Stimulated activated CD4-positive, alpha-beta T cell treated with anti-CD3 and anti-CD28 coated beads, Interleukin-2, amount 100 ng/mL, for 4 hours (primary cell): Measurements from ENCODE around the gene ACTA2.

ENCODE experiments used
- DNase-seq: peaks from one replicate; pipeline ENCODE4 v3.0.0-alpha.2; 2020; ENCODE audit warnings: low read depth

Gene ACTA2

GRCh38 chr10:88980800-88981199, 28.2 kb upstream of the ACTA2 start:
- no peak for DNase-seq

GRCh38 chr10:88980247-88980646, 27.7 kb upstream of the ACTA2 start:
- no peak for DNase-seq

GRCh38 chr10:88979603-88980002, 27.0 kb upstream of the ACTA2 start:
- DNase-seq: no peak

GRCh38 chr10:88979153-88979562, 26.6 kb upstream of the ACTA2 start:
- no peak for DNase-seq

GRCh38 chr10:88978463-88978862, 25.9 kb upstream of the ACTA2 start:
- no peak for DNase-seq

GRCh38 chr10:88975377-88975720, 22.8 kb upstream of the ACTA2 start:
- DNase-seq: no peak

- no peak for DNase-seq
Observed at GRCh38 chr10:88974446-88975376, 22.1 kb upstream of the ACTA2 start.

GRCh38 chr10:88974012-88974411, 21.4 kb upstream of the ACTA2 start:
- DNase-seq: no peak

- DNase-seq: no peak
Observed at GRCh38 chr10:88971221-88972061, 18.9 kb upstream of the ACTA2 start.

GRCh38 chr10:88968391-88968790, 15.8 kb upstream of the ACTA2 start:
- no peak for DNase-seq

- no peak for DNase-seq
Observed at GRCh38 chr10:88966797-88967196, 14.2 kb upstream of the ACTA2 start.

- no peak for DNase-seq
Observed at GRCh38 chr10:88964869-88965415, 12.4 kb upstream of the ACTA2 start.

- no peak for DNase-seq
Observed at GRCh38 chr10:88964360-88964759, 11.8 kb upstream of the ACTA2 start.

GRCh38 chr10:88963318-88963717, 10.7 kb upstream of the ACTA2 start:
- DNase-seq: no peak

GRCh38 chr10:88962336-88962735, 9.8 kb upstream of the ACTA2 start:
- no peak for DNase-seq

GRCh38 chr10:88961266-88961665, 8.7 kb upstream of the ACTA2 start:
- no peak for DNase-seq

GRCh38 chr10:88960802-88961201, 8.2 kb upstream of the ACTA2 start:
- no peak for DNase-seq

GRCh38 chr10:88958721-88959120, 6.1 kb upstream of the ACTA2 start:
- no peak for DNase-seq

GRCh38 chr10:88957381-88957780, 4.8 kb upstream of the ACTA2 start:
- DNase-seq: no peak

GRCh38 chr10:88954458-88955083, 2.0 kb upstream of the ACTA2 start:
- DNase-seq: no peak

GRCh38 chr10:88953662-88954061, 1.1 kb upstream of the ACTA2 start:
- DNase-seq: no peak
